SK-N-MC (cell line): Measurements from ENCODE around the gene MAPK8IP3.

ENCODE experiments used
- EZH2 ChIP-seq: fragments of 200-600 bp; sonication (generic); IDR thresholded peaks from one replicate; pipeline ENCODE4 v1.6.1; 2017; ENCODE audit warnings: antibody characterized with exemption
- FOXP2 ChIP-seq: optimal IDR thresholded peaks from 2 replicates; pipeline ENCODE3; 2011; ENCODE audit warnings: mild to moderate bottlenecking, moderate library complexity; ENCODE audit not compliant: insufficient read depth; ENCODE audit errors: extremely low read length, control extremely low read depth
- POLR2AphosphoS5 ChIP-seq: IDR thresholded peaks from 2 replicates; pipeline ENCODE4 v1.6.1; 2012; ENCODE audit warnings: mild to moderate bottlenecking, low read depth, low read length, borderline replicate concordance

GRCh38 chr16:1701216-1701878 is 4.6 kb upstream of the MAPK8IP3 start:
- TF ChIP-seq EZH2 (no peak), POLR2AphosphoS5 (no peak), FOXP2 (no peak)
